Keratinocyte (primary cell): ENCODE results near the gene NF2.

Experiments
- CTCF ChIP-seq, 3 experiments: IDR thresholded peaks in 1 of 3; conservative IDR thresholded peaks in 1 of 3; optimal IDR thresholded peaks in 1 of 3; 2 replicates in 2 of 3; 3 replicates in 1 of 3; pipeline versions ENCODE3 to v1.5.1; 2011; ENCODE audit warnings: low read length in 3 of 3, mild to moderate bottlenecking in 3 of 3, moderate library complexity in 2 of 3, control low read depth in 1 of 3, inconsistent platforms in 1 of 3; ENCODE audit not compliant: insufficient read depth in 2 of 3; ENCODE audit errors: extremely low read depth in 1 of 3
- EZH2 ChIP-seq: IDR thresholded peaks from one replicate; pipeline ENCODE4 v1.6.1; 2012; ENCODE audit warnings: inconsistent platforms, mild to moderate bottlenecking, low read length, moderate library complexity

GRCh38 chr22:29637181-29637580 lies 33.7 kb downstream of the NF2 start:
- TF ChIP-seq CTCF (optimal IDR thresholded peaks at IDR 0.05 in 1 of 3, IDR thresholded peaks at IDR 0.05 in 1 of 3, conservative IDR thresholded peaks at IDR 0.05 in 1 of 3; ENCODE audit: extremely low read depth in 1 of 3, insufficient read depth in 2 of 3, low read length in 3 of 3) = no peak
- no peak for TF ChIP-seq EZH2
